ENCODE measurements around the gene CDC42BPA. TPM values are rescaled to one million over a fixed set of nuclear protein-coding genes. Genes with fewer than 3 reads are reported as not detected.

CDC42BPA gene
- total RNA-seq, 2 experiments from 2014 or later: 6.0 to 7.8 TPM

Other genes with a start within 250 kb of the CDC42BPA start
- gene ZNF678, start 245.1 kb upstream of the CDC42BPA start, total RNA-seq: 1 to 10 TPM; 7.0 to 7.7 TPM